SK-N-SH treated with all-trans-retinoic acid at 6 μM for 48 hours (cell line): ENCODE results near the gene BTC.

Experiments used
- ARNTL ChIP-seq: fragments of 450-650 bp; formaldehyde crosslinking; IDR thresholded peaks from 2 replicates; pipeline ENCODE4 v1.5.0; 2020; ENCODE audit warnings: low read depth, mild to moderate bottlenecking, moderate library complexity, borderline replicate concordance
- BACH2 ChIP-seq: fragments of 250-450 bp; sonication (Bioruptor Pico); IDR thresholded peaks from 2 replicates; pipeline ENCODE4 v1.9.0; 2021; ENCODE audit warnings: mild to moderate bottlenecking, borderline replicate concordance
- CSDC2 ChIP-seq: fragments of 250-450 bp; sonication (Bioruptor Pico); IDR thresholded peaks from 2 replicates; pipeline ENCODE4 v1.5.0; 2020; ENCODE audit warnings: mild to moderate bottlenecking, moderate library complexity
- PATZ1 ChIP-seq: fragments of 250-450 bp; sonication (Bioruptor Pico); IDR thresholded peaks from 2 replicates; pipeline ENCODE4 v1.8.0; 2020; ENCODE audit warnings: mild to moderate bottlenecking, moderate library complexity, borderline replicate concordance
- PPARA ChIP-seq: fragments of 250-450 bp; sonication (Bioruptor Pico); IDR thresholded peaks from 2 replicates; pipeline ENCODE4 v1.5.0; 2020; ENCODE audit warnings: mild to moderate bottlenecking, borderline replicate concordance
- RARB ChIP-seq: fragments of 250-450 bp; sonication (Bioruptor Pico); IDR thresholded peaks from 2 replicates; pipeline ENCODE4 v1.8.0; 2021; ENCODE audit warnings: mild to moderate bottlenecking, moderate library complexity
- TCF4 ChIP-seq: fragments of 250-450 bp; sonication (Bioruptor Pico); IDR thresholded peaks from 2 replicates; pipeline ENCODE4 v1.8.0; 2021; ENCODE audit warnings: mild to moderate bottlenecking, moderate library complexity, borderline replicate concordance
- TSHZ2 ChIP-seq: fragments of 250-450 bp; sonication (Bioruptor Pico); IDR thresholded peaks from 2 replicates; pipeline ENCODE4 v1.5.0; 2020; ENCODE audit warnings: mild to moderate bottlenecking, moderate library complexity
- ZC3H10 ChIP-seq: fragments of 250-450 bp; sonication (Bioruptor Pico); IDR thresholded peaks from 2 replicates; pipeline ENCODE4 v1.5.1; 2021; ENCODE audit warnings: mild to moderate bottlenecking, moderate library complexity
- ZFP3 ChIP-seq: fragments of 250-450 bp; sonication (Bioruptor Pico); IDR thresholded peaks from 2 replicates; pipeline ENCODE4 v1.5.0; 2020; ENCODE audit warnings: mild to moderate bottlenecking, moderate library complexity
- ZFP30 ChIP-seq: fragments of 450-650 bp; formaldehyde crosslinking; IDR thresholded peaks from 2 replicates; pipeline ENCODE4 v1.5.0; 2022; ENCODE audit warnings: mild to moderate bottlenecking, moderate library complexity
- TF ChIP-seq, protein P1 (sequence below): fragments of 250-450 bp; sonication (Bioruptor Pico); IDR thresholded peaks from 2 replicates; pipeline ENCODE4 v1.5.1; 2020; ENCODE audit warnings: low read depth, mild to moderate bottlenecking, moderate library complexity
- TF ChIP-seq, protein P2 (sequence below): fragments of 250-450 bp; sonication (Bioruptor Pico); IDR thresholded peaks from 2 replicates; pipeline ENCODE4 v1.8.0; 2021; ENCODE audit warnings: low read depth, mild to moderate bottlenecking, moderate library complexity, borderline replicate concordance

- TF ChIP-seq ARNTL: no peak
- TF ChIP-seq, protein P1, sequence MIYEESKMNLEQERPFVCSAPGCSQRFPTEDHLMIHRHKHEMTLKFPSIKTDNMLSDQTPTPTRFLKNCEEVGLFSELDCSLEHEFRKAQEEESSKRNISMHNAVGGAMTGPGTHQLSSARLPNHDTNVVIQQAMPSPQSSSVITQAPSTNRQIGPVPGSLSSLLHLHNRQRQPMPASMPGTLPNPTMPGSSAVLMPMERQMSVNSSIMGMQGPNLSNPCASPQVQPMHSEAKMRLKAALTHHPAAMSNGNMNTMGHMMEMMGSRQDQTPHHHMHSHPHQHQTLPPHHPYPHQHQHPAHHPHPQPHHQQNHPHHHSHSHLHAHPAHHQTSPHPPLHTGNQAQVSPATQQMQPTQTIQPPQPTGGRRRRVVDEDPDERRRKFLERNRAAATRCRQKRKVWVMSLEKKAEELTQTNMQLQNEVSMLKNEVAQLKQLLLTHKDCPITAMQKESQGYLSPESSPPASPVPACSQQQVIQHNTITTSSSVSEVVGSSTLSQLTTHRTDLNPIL: no peak
- no peak for TF ChIP-seq TSHZ2
- TF ChIP-seq RARB: no peak
- TF ChIP-seq ZFP3 (CRISPR knock-in tag): no peak
- no peak for TF ChIP-seq TCF4
- TF ChIP-seq ZC3H10 (CRISPR knock-in tag): no peak
- TF ChIP-seq ZFP30 (CRISPR knock-in tag): no peak
- TF ChIP-seq PPARA (CRISPR knock-in tag): no peak
- TF ChIP-seq, protein P2, sequence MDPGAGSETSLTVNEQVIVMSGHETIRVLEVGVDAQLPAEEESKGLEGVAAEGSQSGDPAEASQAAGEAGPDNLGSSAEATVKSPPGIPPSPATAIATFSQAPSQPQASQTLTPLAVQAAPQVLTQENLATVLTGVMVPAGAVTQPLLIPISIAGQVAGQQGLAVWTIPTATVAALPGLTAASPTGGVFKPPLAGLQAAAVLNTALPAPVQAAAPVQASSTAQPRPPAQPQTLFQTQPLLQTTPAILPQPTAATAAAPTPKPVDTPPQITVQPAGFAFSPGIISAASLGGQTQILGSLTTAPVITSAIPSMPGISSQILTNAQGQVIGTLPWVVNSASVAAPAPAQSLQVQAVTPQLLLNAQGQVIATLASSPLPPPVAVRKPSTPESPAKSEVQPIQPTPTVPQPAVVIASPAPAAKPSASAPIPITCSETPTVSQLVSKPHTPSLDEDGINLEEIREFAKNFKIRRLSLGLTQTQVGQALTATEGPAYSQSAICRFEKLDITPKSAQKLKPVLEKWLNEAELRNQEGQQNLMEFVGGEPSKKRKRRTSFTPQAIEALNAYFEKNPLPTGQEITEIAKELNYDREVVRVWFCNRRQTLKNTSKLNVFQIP: no peak
- no peak for TF ChIP-seq PATZ1
- TF ChIP-seq BACH2 (CRISPR knock-in tag): no peak
- TF ChIP-seq CSDC2: no peak
Observed at GRCh38 chr4:74772106-74772505, 22.2 kb downstream of the BTC start.
